K562 (cell line): Measurements from ENCODE around the gene ANKLE2. TPM values are rescaled to one million over a fixed set of nuclear protein-coding genes. Genes with fewer than 3 reads are reported as not detected.

Experiments used
- BDP1 ChIP-seq: IDR thresholded peaks from 3 replicates; pipeline ENCODE4 v1.6.1; 2011; ENCODE audit not compliant: insufficient read length, insufficient read depth
- BRD4 ChIP-seq: fragments of 200-600 bp; sonication (generic); IDR thresholded peaks from 2 replicates; pipeline ENCODE4 v1.6.1; 2017; ENCODE audit warnings: inconsistent platforms
- CBX8 ChIP-seq: fragments of 200-600 bp; sonication (generic); IDR thresholded peaks from 2 replicates; pipeline ENCODE4 v1.6.1; 2012; ENCODE audit warnings: borderline replicate concordance, mixed run types, low read depth, mild to moderate bottlenecking, moderate library complexity, mixed read lengths, low read length, control low read depth, inconsistent platforms; ENCODE audit not compliant: poor library complexity, severe bottlenecking; ENCODE audit errors: extremely low read depth
- CREB1 ChIP-seq, 2 experiments: sonication (generic) in 1 of 2; formaldehyde crosslinking in 1 of 2; IDR thresholded peaks; 2 replicates each; pipeline versions ENCODE4 v1.6.1 to v1.8.0; 2012 to 2022; ENCODE audit warnings: inconsistent platforms in 1 of 2, mild to moderate bottlenecking in 1 of 2, missing genetic modification reagents in 1 of 2, moderate library complexity in 1 of 2
- EGR1 ChIP-seq: fragments of 450-650 bp; conservative IDR thresholded peaks from 2 replicates; pipeline ENCODE4 v1.6.1; 2017; ENCODE audit warnings: mild to moderate bottlenecking
- FOXA3 ChIP-seq, 2 experiments: fragments of 450-650 bp in 1 of 2; sonication (generic) in 1 of 2; formaldehyde crosslinking; IDR thresholded peaks in 1 of 2; conservative IDR thresholded peaks in 1 of 2; 2 replicates each; pipeline versions ENCODE4 v1.4.0 to v1.8.0; 2020 to 2022; ENCODE audit warnings: mild to moderate bottlenecking in 2 of 2, missing genetic modification reagents in 1 of 2
- HEY1 ChIP-seq: fragments of 250-450 bp; sonication (Bioruptor Pico); IDR thresholded peaks from 2 replicates; pipeline ENCODE4 v1.5.0; 2020; ENCODE audit warnings: mild to moderate bottlenecking, moderate library complexity, borderline replicate concordance
- HNRNPL ChIP-seq: fragments of 200-400 bp; formaldehyde crosslinking; IDR thresholded peaks from 2 replicates; pipeline ENCODE4 v1.6.1; 2017; ENCODE audit warnings: low read depth, mild to moderate bottlenecking, low read length
- KAT7 ChIP-seq: sonication (generic); formaldehyde crosslinking; IDR thresholded peaks from 2 replicates; pipeline ENCODE4 v1.8.0; 2022; ENCODE audit warnings: missing genetic modification reagents, mild to moderate bottlenecking, borderline replicate concordance
- NFE2 ChIP-seq: IDR thresholded peaks from 2 replicates; pipeline ENCODE4 v1.6.1; 2014; ENCODE audit warnings: antibody characterized with exemption, low read depth
- PATZ1 ChIP-seq: fragments of 250-450 bp; sonication (Bioruptor Pico); IDR thresholded peaks from 2 replicates; pipeline ENCODE4 v1.5.0; 2020; ENCODE audit warnings: mild to moderate bottlenecking, borderline replicate concordance
- PHF8 ChIP-seq: fragments of 200-600 bp; sonication (generic); IDR thresholded peaks from 2 replicates; pipeline ENCODE4 v1.6.1; 2012; ENCODE audit warnings: mixed run types, mild to moderate bottlenecking, inconsistent platforms, low read length, moderate library complexity, borderline replicate concordance
- RBM17 ChIP-seq: fragments of 200-400 bp; formaldehyde crosslinking; IDR thresholded peaks from 2 replicates; pipeline ENCODE4 v1.6.1; 2017; ENCODE audit warnings: low read depth, mild to moderate bottlenecking, low read length, borderline replicate concordance
- SMARCA4 ChIP-seq: fragments of 450-650 bp; IDR thresholded peaks from 2 replicates; pipeline ENCODE4 v1.6.1; 2016
- TCFL5 ChIP-seq: fragments of 250-450 bp; sonication (Bioruptor Pico); conservative IDR thresholded peaks from 2 replicates; pipeline ENCODE4 v1.6.1; 2021; ENCODE audit warnings: mild to moderate bottlenecking, moderate library complexity, matching md5 sums
- TGIF2 ChIP-seq: sonication (generic); formaldehyde crosslinking; IDR thresholded peaks from 2 replicates; pipeline ENCODE4 v1.8.1; 2022; ENCODE audit warnings: mild to moderate bottlenecking, missing genetic modification reagents, moderate library complexity
- TSHZ1 ChIP-seq: fragments of 250-450 bp; sonication (Bioruptor Pico); IDR thresholded peaks from 2 replicates; pipeline ENCODE4 v1.4.0; 2020; ENCODE audit warnings: mild to moderate bottlenecking, moderate library complexity
- ZBTB7A ChIP-seq: IDR thresholded peaks from 2 replicates; pipeline ENCODE4 v1.6.1; 2011; ENCODE audit warnings: low read depth, mild to moderate bottlenecking, low read length, moderate library complexity, borderline replicate concordance; ENCODE audit not compliant: control insufficient read depth
- ZFP1 ChIP-seq: fragments of 450-650 bp; formaldehyde crosslinking; IDR thresholded peaks from 2 replicates; pipeline ENCODE4 v1.4.0; 2020; ENCODE audit warnings: mild to moderate bottlenecking, mixed read lengths
- ZNF133 ChIP-seq: fragments of 250-450 bp; sonication (Bioruptor Pico); IDR thresholded peaks from 2 replicates; pipeline ENCODE4 v1.4.0; 2020; ENCODE audit warnings: mild to moderate bottlenecking
- ZNF143 ChIP-seq: sonication (generic); formaldehyde crosslinking; IDR thresholded peaks from 2 replicates; pipeline ENCODE4 v1.9.0; 2022; ENCODE audit warnings: mild to moderate bottlenecking, missing genetic modification reagents
- ZNF23 ChIP-seq: fragments of 250-450 bp; sonication (Bioruptor Pico); IDR thresholded peaks from 2 replicates; pipeline ENCODE4 v1.4.0; 2020; ENCODE audit warnings: mild to moderate bottlenecking
- ZNF695 ChIP-seq: fragments of 450-650 bp; formaldehyde crosslinking; IDR thresholded peaks from 2 replicates; pipeline ENCODE4 v1.4.0; 2020; ENCODE audit warnings: mild to moderate bottlenecking, moderate library complexity
- ZZZ3 ChIP-seq: fragments of 450-650 bp; IDR thresholded peaks from 2 replicates; pipeline ENCODE4 v1.6.1; 2016; ENCODE audit warnings: antibody characterized with exemption, mild to moderate bottlenecking, moderate library complexity
- polyA plus RNA-seq, 8 experiments: library from polyadenylated mRNA; depleted of rRNA in 4 of 8; stranded (reverse) in 5 of 8; unstranded in 3 of 8; fragments of >200 nt; fragmentation: Nextera tagmentation in 2 of 8; fragmentation: Illumina TruSeq in 1 of 8; extraction: Ambion mirVana in 2 of 8; extraction: Trizol in 1 of 8; gene quantifications; 2 replicates each; pipeline versions ENCODE4 v1.2.1 to v1.2.3, GENCODE V29; 2011 to 2014; ENCODE audit warnings: inconsistent platforms in 1 of 8, missing spikeins in 1 of 8
- total RNA-seq, 7 experiments: library from RNA; depleted of rRNA in 6 of 7; stranded (reverse); fragments of >200 nt in 6 of 7; fragmentation: Illumina TruSeq in 2 of 7; extraction: Trizol in 2 of 7; gene quantifications; 2 replicates each; pipeline versions ENCODE4 v1.2.1 to v1.2.3, GENCODE V29; 2011 to 2021; ENCODE audit warnings: low replicate concordance in 1 of 7

ANKLE2 gene
- total and polyA plus RNA-seq, 9 of the 15 experiments (the other 6 are each of a cell fraction or from before 2014, with no cell fraction given) = 3.2 to 57.7 (median 45.6) TPM

GRCh38 chr12:132711080-132711843 lies 50.4 kb downstream of the ANKLE2 start (continued):
- TF ChIP-seq PHF8 = no peak
- no peak for TF ChIP-seq TCFL5 (CRISPR knock-in tag)
- TF ChIP-seq FOXA3 (CRISPR knock-in tag; conservative IDR thresholded peaks at IDR 0.05 in 1 of 2, IDR thresholded peaks at IDR 0.05 in 1 of 2) = no peak
- peak; percentile 74; the same call in 1 of the 2 replicates for TF ChIP-seq TGIF2 (CRISPR knock-in tag)
- TF ChIP-seq CREB1 (IDR thresholded peaks at IDR 0.05) = no peak
- 0 out of 2 replicates have a peak, but pooled peaks have one; percentile 14 for TF ChIP-seq CREB1 (CRISPR knock-in tag; IDR thresholded peaks at IDR 0.05)
- TF ChIP-seq CBX8 = no peak
- no peak for TF ChIP-seq NFE2
- TF ChIP-seq HNRNPL = no peak
- TF ChIP-seq ZNF143 = no peak
- TF ChIP-seq TSHZ1 (CRISPR knock-in tag) = no peak
- TF ChIP-seq ZZZ3 = no peak
- peak; percentile 19; the same call in 1 of the 2 replicates for TF ChIP-seq ZBTB7A
- TF ChIP-seq ZNF23 (CRISPR knock-in tag) = no peak
- TF ChIP-seq ZFP1 (CRISPR knock-in tag) = no peak
- TF ChIP-seq BRD4 = no peak
- TF ChIP-seq KAT7 (CRISPR knock-in tag) = peak; percentile 82; the same call in 1 of the 2 replicates
- no peak for TF ChIP-seq PATZ1 (CRISPR knock-in tag)
- no peak for TF ChIP-seq BDP1
- no peak for TF ChIP-seq SMARCA4
- no peak for TF ChIP-seq RBM17
- TF ChIP-seq EGR1 = peak; percentile 46
- no peak for TF ChIP-seq ZNF133
- no peak for TF ChIP-seq ZNF695 (CRISPR knock-in tag)
- no peak for TF ChIP-seq HEY1 (CRISPR knock-in tag)
